ENCODE data around the gene MAP4K2. TPM values are rescaled to one million over a fixed set of nuclear protein-coding genes. Genes with fewer than 3 reads are reported as not detected.

MAP4K2 gene
- total RNA-seq, 2 donors from 2014 or later: 9.2 to 13.3 TPM

- peak; percentile 75 for TF ChIP-seq CTCF (IDR thresholded peaks at IDR 0.05)
- Histone ChIP-seq H3K36me3 (no peaks in the 10 kb centered on the region), H3K27me3 (no peaks in the 10 kb centered on the region), H3K9ac (ENCODE audit: low read depth in 2 of 2, low read length in 2 of 2) (peak within 1 kb of the TSS; percentile 70 to 98), H3K4me1 (peaks cover 14% of the 10 kb centered on the region), H3K9me3 (no peaks in the 10 kb centered on the region), H3K4me3 (peak within 1 kb of the TSS; percentile 34), H3K27ac (peak within 1 kb of the TSS; percentile 78)
- DNase-seq: peak; percentile 89
- intact Hi-C loops (cut with DNase I): loop anchor here (5.0 to 10.0 kb wide), 4 partner anchors 57 to 273 kb away; partner anchors contain the start of genes BATF2, CDCA5, ZFPL1 and ZNHIT2
Observed at GRCh38 chr11:64844330-64845128, 41.5 kb upstream of the MAP4K2 start, which contains the start of gene CDC42BPG. CDC42BPG (minus strand) TSS chr11:64844653; CDS start chr11:64844569, 84 bp downstream.

- Histone ChIP-seq H3K27me3 (no peaks in the 10 kb centered on the region), H3K27ac (peak overlapping the region; percentile 78), H3K36me3 (no peaks in the 10 kb centered on the region), H3K9me3 (no peaks in the 10 kb centered on the region), H3K4me3 (peak overlapping the region; percentile 34), H3K9ac (ENCODE audit: low read depth in 2 of 2, low read length in 2 of 2) (peak overlapping the region; percentile 70 to 98), H3K4me1 (peaks cover 9% of the 10 kb centered on the region)
- DNase-seq: peak; percentile 39
- TF ChIP-seq CTCF (IDR thresholded peaks at IDR 0.05): no peak
- intact Hi-C loops (cut with DNase I): loop anchor here (5.0 to 10.0 kb wide), 2 partner anchors 57 to 241 kb away; partner anchors contain the start of genes CDCA5 and ZFPL1
Observed at GRCh38 chr11:64843686-64844329, 40.8 kb upstream of the MAP4K2 start.

- no peaks in the 10 kb centered on the region for H3K27me3 ChIP-seq
- intact Hi-C loops (cut with DNase I): loop anchor here (5.0 to 10.0 kb wide), 2 partner anchors 56 to 242 kb away; partner anchors contain the start of genes CDCA5 and ZFPL1
- H3K36me3 ChIP-seq: no peaks in the 10 kb centered on the region
- DNase-seq: peak; percentile 88
- H3K9ac ChIP-seq (ENCODE audit: low read depth in 2 of 2, low read length in 2 of 2): peak overlapping the region; percentile 56 to 98
- H3K4me1 ChIP-seq: peaks cover 2% of the 10 kb centered on the region
- H3K27ac ChIP-seq: peak overlapping the region; percentile 41
- H3K9me3 ChIP-seq: no peaks in the 10 kb centered on the region
- no peak for TF ChIP-seq CTCF (IDR thresholded peaks at IDR 0.05)
- H3K4me3 ChIP-seq: peak overlapping the region; percentile 34
Observed at GRCh38 chr11:64842851-64843685, 40.1 kb upstream of the MAP4K2 start.

GRCh38 chr11:64842366-64842759 is 39.3 kb upstream of the MAP4K2 start:
- no peaks in the 10 kb centered on the region for H3K4me1 ChIP-seq
- no peaks in the 10 kb centered on the region for H3K36me3 ChIP-seq
- no peaks in the 10 kb centered on the region for H3K9me3 ChIP-seq
- H3K4me3 ChIP-seq: no peak overlapping the region
- H3K27ac ChIP-seq: no peak overlapping the region
- TF ChIP-seq CTCF (IDR thresholded peaks at IDR 0.05): no peak
- peak overlapping the region in 1 of 2 donors; percentile 98 for H3K9ac ChIP-seq (ENCODE audit: low read depth in 2 of 2, low read length in 2 of 2)
- DNase-seq: no peak
- no peaks in the 10 kb centered on the region for H3K27me3 ChIP-seq
- intact Hi-C loops (cut with DNase I): loop anchor here (5.0 to 10.0 kb wide), 2 partner anchors 55 to 242 kb away; partner anchors contain the start of genes CDCA5 and ZFPL1

Measured in colonic mucosa (tissue), 4 donors.